HG03280 (cell line): ENCODE data around the gene NYNRIN.
"Not testable (repeated sequence)": the region's sequence is repeated elsewhere in the genome, so short reads cannot be mapped to it uniquely, and the experiment has no call there.

Experiments
- ATAC-seq: cut with Tn5 transposase; IDR thresholded peaks from one replicate; pipeline ENCODE4 v1.9.1; 2021; ENCODE audit warnings: mild to moderate bottlenecking, moderate library complexity; ENCODE audit not compliant: unreplicated experiment

The NYNRIN gene

GRCh38 chr14:24369907-24370687 lies 28.7 kb upstream of the NYNRIN start:
- ATAC-seq = no peak

GRCh38 chr14:24370748-24371147 lies 28.1 kb upstream of the NYNRIN start:
- ATAC-seq = no peak

- ATAC-seq = not testable (repeated sequence)
Measured at GRCh38 chr14:24371605-24372004, 27.2 kb upstream of the NYNRIN start.

GRCh38 chr14:24372701-24373416 lies 25.9 kb upstream of the NYNRIN start:
- no peak for ATAC-seq

- no peak for ATAC-seq
Measured at GRCh38 chr14:24376448-24377070, 22.2 kb upstream of the NYNRIN start.

- ATAC-seq = no peak
Measured at GRCh38 chr14:24377126-24377525, 21.7 kb upstream of the NYNRIN start.

- no peak for ATAC-seq
Measured at GRCh38 chr14:24377657-24378056, 21.1 kb upstream of the NYNRIN start.

- no peak for ATAC-seq
Measured at GRCh38 chr14:24378327-24378726, 20.5 kb upstream of the NYNRIN start.

- ATAC-seq = no peak
Measured at GRCh38 chr14:24378981-24379906, 19.6 kb upstream of the NYNRIN start.

GRCh38 chr14:24379907-24380730 lies 18.7 kb upstream of the NYNRIN start:
- ATAC-seq = no peak

GRCh38 chr14:24381363-24382063 lies 17.3 kb upstream of the NYNRIN start:
- ATAC-seq = no peak

- no peak for ATAC-seq
Measured at GRCh38 chr14:24382064-24382371, 16.8 kb upstream of the NYNRIN start.

- no peak for ATAC-seq
Measured at GRCh38 chr14:24384169-24384568, 14.6 kb upstream of the NYNRIN start.

- no peak for ATAC-seq
Measured at GRCh38 chr14:24385524-24385923, 13.3 kb upstream of the NYNRIN start.

- no peak for ATAC-seq
Measured at GRCh38 chr14:24387009-24387345, 11.8 kb upstream of the NYNRIN start.

- ATAC-seq = not testable (repeated sequence)
Measured at GRCh38 chr14:24387579-24387978, 11.2 kb upstream of the NYNRIN start.

GRCh38 chr14:24388474-24389179 lies 10.2 kb upstream of the NYNRIN start:
- no peak for ATAC-seq

GRCh38 chr14:24389226-24389848 lies 9.5 kb upstream of the NYNRIN start:
- ATAC-seq = no peak
